K562 (cell line): Measurements from ENCODE around the gene TENM4. TPM values are rescaled to one million over a fixed set of nuclear protein-coding genes. Genes with fewer than 3 reads are reported as not detected.

Source experiments
- ATAC-seq: fragments of 200-7000 bp; cut with Tn5 transposase; 3 replicates; pipeline ENCODE4 v1.9.1; 2020; ENCODE audit warnings: moderate library complexity
- BruUV-seq: library from RNA; stranded (reverse); fragments of 400-500 nt; replicated peaks from 2 replicates; lab custom pipeline; 2021; lab: Mats Ljungman, UMichigan
- CTCF ChIA-PET: fragments of 300-600 bp; formaldehyde crosslinking; extraction: SDS; loops from one replicate; lab custom pipeline; 2021; ENCODE audit warnings: low intra/inter-chr PET ratio; lab: Yijun Ruan, JAX
- POLR2A ChIA-PET: fragments of 300-600, 350-650 bp; sonication (Branson Sonifier 250); formaldehyde crosslinking; extraction: SDS; loops from one replicate; lab custom pipeline; 2021; ENCODE audit warnings: antibody characterized with exemption, inconsistent platforms; lab: Yijun Ruan, JAX
- DNase-seq, 4 experiments: peaks; one replicate each; pipeline versions ENCODE4 v3.0.0 to v3.0.0-alpha.2; 2011 to 2018; ENCODE audit warnings: low spot score in 3 of 4, mixed read lengths in 3 of 4; ENCODE audit errors: extremely low read depth in 1 of 4
- FAIRE-seq: peaks from 2 replicates; lab custom pipeline; 2011; peaks lifted over from hg19 to GRCh38; lab: Jason Lieb, UNC
- H2AFZ ChIP-seq: 2 replicates; pipeline ENCODE4 v1.6.0; 2011; ENCODE audit warnings: low read depth, low read length, control low read depth, inconsistent platforms
- H3K27ac ChIP-seq: fragments of 200-600 bp; 3 replicates; pipeline ENCODE4 v1.8.0; 2011; ENCODE audit warnings: low read depth, mild to moderate bottlenecking, control low read depth, inconsistent platforms, low read length, moderate library complexity, mixed read lengths; ENCODE audit errors: extremely low read depth
- H3K27me3 ChIP-seq, 2 experiments: fragments of 300-600 bp in 1 of 2; 2 replicates in 1 of 2; 3 replicates in 1 of 2; pipeline versions ENCODE4 v1.6.0 to v1.8.0; 2011; ENCODE audit warnings: inconsistent platforms in 2 of 2, low read length in 2 of 2, mild to moderate bottlenecking in 1 of 2, mixed read lengths in 1 of 2, moderate library complexity in 1 of 2; ENCODE audit not compliant: control insufficient read depth in 2 of 2, insufficient read depth in 2 of 2
- H3K36me3 ChIP-seq: fragments of 300-600 bp; 3 replicates; pipeline ENCODE4 v1.8.0; 2011; ENCODE audit warnings: mild to moderate bottlenecking, low read length, inconsistent platforms; ENCODE audit not compliant: control insufficient read depth, insufficient read depth
- H3K4me1 ChIP-seq, 2 experiments: fragments of 200-600 bp in 1 of 2; replicated peaks in 1 of 2; 2 replicates in 1 of 2; 3 replicates in 1 of 2; pipeline versions ENCODE4 v1.5.1 to v1.8.0; 2011; ENCODE audit warnings: inconsistent platforms in 2 of 2, low read length in 2 of 2, mild to moderate bottlenecking in 1 of 2, mixed read lengths in 1 of 2, moderate library complexity in 1 of 2; ENCODE audit not compliant: control insufficient read depth in 2 of 2, insufficient read depth in 2 of 2
- H3K4me2 ChIP-seq: 2 replicates; pipeline ENCODE4 v1.6.1; 2011; ENCODE audit warnings: low read length, control low read depth, inconsistent platforms, mixed read lengths; ENCODE audit not compliant: insufficient read depth
- H3K4me3 ChIP-seq: fragments of 200-600 bp; sonication (generic), shearing (Covaris generic); 2 replicates; pipeline ENCODE4 v1.5.1; 2016; ENCODE audit warnings: control low read depth, inconsistent platforms
- H3K79me2 ChIP-seq: fragments of 200-600 bp; 3 replicates; pipeline ENCODE4 v1.8.0; 2011; ENCODE audit warnings: low read length, inconsistent platforms; ENCODE audit not compliant: control insufficient read depth, insufficient read depth
- H3K9ac ChIP-seq, 2 experiments: 2 replicates each; pipeline versions ENCODE4 v1.6.0 to v1.6.1; 2011; ENCODE audit warnings: low read depth in 2 of 2, low read length in 2 of 2, control low read depth in 1 of 2, inconsistent platforms in 1 of 2, mild to moderate bottlenecking in 1 of 2, mixed read lengths in 1 of 2; ENCODE audit not compliant: insufficient read depth in 1 of 2
- H3K9me1 ChIP-seq: one replicate; pipeline ENCODE4 v1.6.0; 2011; ENCODE audit warnings: inconsistent platforms, mild to moderate bottlenecking, low read length, moderate library complexity; ENCODE audit not compliant: control insufficient read depth, insufficient read depth
- H3K9me3 ChIP-seq: replicated peaks from 2 replicates; pipeline ENCODE4 v1.5.1; 2011; ENCODE audit warnings: low read depth, low read length, inconsistent platforms; ENCODE audit not compliant: control insufficient read depth, insufficient read depth
- H4K20me1 ChIP-seq: replicated peaks from 2 replicates; pipeline ENCODE4 v1.6.1; 2011; ENCODE audit warnings: low read length, inconsistent platforms, mixed read lengths; ENCODE audit not compliant: control insufficient read depth, insufficient read depth
- ASH1L ChIP-seq: fragments of 450-650 bp; IDR thresholded peaks from 2 replicates; pipeline ENCODE4 v1.6.1; 2018; ENCODE audit warnings: borderline replicate concordance, mild to moderate bottlenecking, low read depth; ENCODE audit not compliant: partially characterized antibody
- C11orf30 ChIP-seq: fragments of 450-650 bp; IDR thresholded peaks from 2 replicates; pipeline ENCODE4 v1.6.1; 2016; ENCODE audit warnings: low read depth, mild to moderate bottlenecking
- CHD2 ChIP-seq: IDR thresholded peaks from 2 replicates; pipeline ENCODE4 v1.6.1; 2011; ENCODE audit warnings: low read depth, low read length
- CREM ChIP-seq: IDR thresholded peaks from 2 replicates; pipeline ENCODE4 v1.6.1; 2014; ENCODE audit warnings: antibody characterized with exemption, low read depth
- GABPB2 ChIP-seq: fragments of 250-450 bp; sonication (Bioruptor Pico); conservative IDR thresholded peaks from 2 replicates; pipeline ENCODE4 v1.5.1; 2021; ENCODE audit warnings: mild to moderate bottlenecking
- HES1 ChIP-seq: fragments of 450-650 bp; IDR thresholded peaks from 2 replicates; pipeline ENCODE4 v1.6.1; 2016; ENCODE audit warnings: low read depth, mild to moderate bottlenecking, moderate library complexity
- MCM2 ChIP-seq: fragments of 450-650 bp; IDR thresholded peaks from 2 replicates; pipeline ENCODE4 v1.6.1; 2017; ENCODE audit warnings: low read depth, mild to moderate bottlenecking
- NELFE ChIP-seq: IDR thresholded peaks from 2 replicates; pipeline ENCODE4 v1.6.1; 2011; ENCODE audit warnings: mild to moderate bottlenecking; ENCODE audit not compliant: insufficient read depth, insufficient read length
- SAP30 ChIP-seq: fragments of 200-600 bp; sonication (generic); IDR thresholded peaks from 2 replicates; pipeline ENCODE4 v1.6.1; 2012; ENCODE audit warnings: borderline replicate concordance, low read depth, mild to moderate bottlenecking, moderate library complexity, low read length, control low read depth, inconsistent platforms; ENCODE audit not compliant: insufficient read depth, poor library complexity, severe bottlenecking
- SMARCA5 ChIP-seq: fragments of 450-650 bp; IDR thresholded peaks from 2 replicates; pipeline ENCODE4 v1.6.1; 2016
- SOX6 ChIP-seq: fragments of 450-650 bp; IDR thresholded peaks from 2 replicates; pipeline ENCODE4 v1.6.1; 2014; ENCODE audit warnings: mild to moderate bottlenecking
- ZFP1 ChIP-seq: fragments of 450-650 bp; formaldehyde crosslinking; IDR thresholded peaks from 2 replicates; pipeline ENCODE4 v1.4.0; 2020; ENCODE audit warnings: mild to moderate bottlenecking, mixed read lengths
- WGBS: fragments of 100-300 bp; shearing (Covaris generic); methylation state at CpG from one replicate; pipeline ENCODE4 v1.1.6; 2016; ENCODE audit warnings: low coverage, mixed read lengths; ENCODE audit not compliant: insufficient coverage; ENCODE audit errors: missing lambda C conversion rate; 5-methylcytosine and 5-hydroxymethylcytosine counted together
- in situ Hi-C: fragments of 300-500 bp; cut with MboI; formaldehyde crosslinking; loops from 4 replicates; pipeline ENCODE4 v1.15.0; 2018; ENCODE audit warnings: inconsistent platforms, mixed read lengths
- intact Hi-C: fragments of 100-400 bp; cut with micrococcal nuclease; formaldehyde crosslinking; loops from 2 replicates; pipeline ENCODE4 v1.14.2; 2022
- polyA plus RNA-seq, 8 experiments: library from polyadenylated mRNA; depleted of rRNA in 4 of 8; stranded (reverse) in 5 of 8; unstranded in 3 of 8; fragments of >200 nt; fragmentation: Nextera tagmentation in 2 of 8; fragmentation: Illumina TruSeq in 1 of 8; extraction: Ambion mirVana in 2 of 8; extraction: Trizol in 1 of 8; gene quantifications; 2 replicates each; pipeline versions ENCODE4 v1.2.1 to v1.2.3, GENCODE V29; 2011 to 2014; ENCODE audit warnings: inconsistent platforms in 1 of 8, missing spikeins in 1 of 8
- total RNA-seq, 7 experiments: library from RNA; depleted of rRNA in 6 of 7; stranded (reverse); fragments of >200 nt in 6 of 7; fragmentation: Illumina TruSeq in 2 of 7; extraction: Trizol in 2 of 7; gene quantifications; 2 replicates each; pipeline versions ENCODE4 v1.2.1 to v1.2.3, GENCODE V29; 2011 to 2021; ENCODE audit warnings: low replicate concordance in 1 of 7
- TF ChIP-seq, protein P1 (sequence below): IDR thresholded peaks from 2 replicates; pipeline ENCODE4 v1.6.1; 2011; ENCODE audit not compliant: insufficient read length; ENCODE audit errors: extremely low read depth
- TF ChIP-seq, protein P2 (sequence below): sonication (generic); formaldehyde crosslinking; IDR thresholded peaks from 2 replicates; pipeline ENCODE4 v1.8.0; 2022; ENCODE audit warnings: mild to moderate bottlenecking, missing genetic modification reagents, borderline replicate concordance

Gene TENM4
- total and polyA plus RNA-seq, 9 of the 15 experiments (the other 6 are each of a cell fraction or from before 2014, with no cell fraction given) = 0.16 TPM; not detected in 8

GRCh38 chr11:78889698-78890097 is 551.1 kb downstream of the TENM4 start:
- intact Hi-C loops (no loop called here), in situ Hi-C loops (no loop called here)
- BruUV-seq = no TSS peak
- no peak for ATAC-seq
- ChIA-PET CTCF (no interaction called here), POLR2A (no interaction called here)
- no peak for FAIRE-seq
- Histone ChIP-seq H3K9me1 (no peaks in the 10 kb centered on the region), H3K9ac (no peak overlapping the region), H3K9me3 (no peaks in the 10 kb centered on the region), H3K27me3 (peaks cover 0 to 10% of the 10 kb centered on the region in 2 experiments; a peak in 2 of 5 replicates), H3K4me2 (no peak overlapping the region), H3K4me3 (no peak overlapping the region), H2AFZ (no peak overlapping the region), H3K36me3 (no peaks in the 10 kb centered on the region), H3K79me2 (no peaks in the 10 kb centered on the region), H3K4me1 (no peaks in the 10 kb centered on the region), H3K27ac (no peak overlapping the region), H4K20me1 (no peaks in the 10 kb centered on the region)
- no peak for DNase-seq
- WGBS = under 1% methylated on average over 11 of the region's 12 CpGs
- no peak for TF ChIP-seq SAP30

DNA sequence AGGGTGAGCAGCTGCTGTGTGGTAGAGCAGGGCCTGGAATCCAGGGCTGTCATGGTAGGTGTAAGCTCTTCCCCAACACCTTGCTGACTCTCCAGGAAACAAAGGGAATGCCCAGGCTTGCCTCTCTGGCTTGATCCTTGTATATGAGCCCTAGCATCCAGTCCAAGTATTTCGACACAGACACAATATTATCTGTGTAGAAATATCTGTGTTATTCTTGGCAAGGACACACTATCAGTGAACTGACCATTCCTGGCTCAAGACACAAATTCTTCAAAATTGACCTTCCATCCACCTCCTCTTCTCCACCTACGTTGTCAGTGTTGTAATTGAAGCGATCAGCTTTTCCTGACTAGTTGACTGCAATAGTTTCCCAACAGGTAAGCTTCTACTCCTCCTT is 554.2 kb downstream of the TENM4 start:
- ChIA-PET POLR2A (interaction anchor here (0.6 to 0.7 kb wide), 2 partner anchors 8 to 28 kb away, joined by 3 to 5 read pairs; no protein-coding TSS in a partner anchor), CTCF (no interaction called here)
- BruUV-seq = no TSS peak
- Histone ChIP-seq H3K9me1 (no peaks in the 10 kb centered on the region), H3K27me3 (peaks cover 0 to 10% of the 10 kb centered on the region in 2 experiments; a peak in 2 of 5 replicates), H3K27ac (no peak overlapping the region), H3K36me3 (no peaks in the 10 kb centered on the region), H3K9me3 (no peaks in the 10 kb centered on the region), H3K4me1 (no peaks in the 10 kb centered on the region), H3K79me2 (no peaks in the 10 kb centered on the region), H3K4me3 (no peak overlapping the region), H2AFZ (no peak overlapping the region), H4K20me1 (no peaks in the 10 kb centered on the region), H3K9ac (no peak overlapping the region), H3K4me2 (no peak overlapping the region)
- intact Hi-C loops (no loop called here), in situ Hi-C loops (no loop called here)
- FAIRE-seq (no peak), ATAC-seq (no peak), DNase-seq (no peak)
- 0% methylated on average over 3 of the region's 3 CpGs for WGBS
- no peak for TF ChIP-seq C11orf30
- no peak for TF ChIP-seq SOX6
- no peak for TF ChIP-seq SMARCA5
- TF ChIP-seq, protein P1, sequence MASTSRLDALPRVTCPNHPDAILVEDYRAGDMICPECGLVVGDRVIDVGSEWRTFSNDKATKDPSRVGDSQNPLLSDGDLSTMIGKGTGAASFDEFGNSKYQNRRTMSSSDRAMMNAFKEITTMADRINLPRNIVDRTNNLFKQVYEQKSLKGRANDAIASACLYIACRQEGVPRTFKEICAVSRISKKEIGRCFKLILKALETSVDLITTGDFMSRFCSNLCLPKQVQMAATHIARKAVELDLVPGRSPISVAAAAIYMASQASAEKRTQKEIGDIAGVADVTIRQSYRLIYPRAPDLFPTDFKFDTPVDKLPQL = no peak
- no peak for TF ChIP-seq MCM2
- no peak for TF ChIP-seq HES1
- no peak for TF ChIP-seq CHD2
- no peak for TF ChIP-seq GABPB2
- no peak for TF ChIP-seq ZFP1 (CRISPR knock-in tag)
- no peak for TF ChIP-seq CREM
- no peak for TF ChIP-seq NELFE
- TF ChIP-seq ASH1L = no peak
- TF ChIP-seq, protein P2, sequence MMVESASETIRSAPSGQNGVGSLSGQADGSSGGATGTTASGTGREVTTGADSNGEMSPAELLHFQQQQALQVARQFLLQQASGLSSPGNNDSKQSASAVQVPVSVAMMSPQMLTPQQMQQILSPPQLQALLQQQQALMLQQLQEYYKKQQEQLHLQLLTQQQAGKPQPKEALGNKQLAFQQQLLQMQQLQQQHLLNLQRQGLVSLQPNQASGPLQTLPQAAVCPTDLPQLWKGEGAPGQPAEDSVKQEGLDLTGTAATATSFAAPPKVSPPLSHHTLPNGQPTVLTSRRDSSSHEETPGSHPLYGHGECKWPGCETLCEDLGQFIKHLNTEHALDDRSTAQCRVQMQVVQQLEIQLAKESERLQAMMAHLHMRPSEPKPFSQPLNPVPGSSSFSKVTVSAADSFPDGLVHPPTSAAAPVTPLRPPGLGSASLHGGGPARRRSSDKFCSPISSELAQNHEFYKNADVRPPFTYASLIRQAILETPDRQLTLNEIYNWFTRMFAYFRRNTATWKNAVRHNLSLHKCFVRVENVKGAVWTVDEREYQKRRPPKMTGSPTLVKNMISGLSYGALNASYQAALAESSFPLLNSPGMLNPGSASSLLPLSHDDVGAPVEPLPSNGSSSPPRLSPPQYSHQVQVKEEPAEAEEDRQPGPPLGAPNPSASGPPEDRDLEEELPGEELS (CRISPR knock-in tag) = no peak
